ENCODE measurements around the gene DTNA.

- TF ChIP-seq, protein P1, sequence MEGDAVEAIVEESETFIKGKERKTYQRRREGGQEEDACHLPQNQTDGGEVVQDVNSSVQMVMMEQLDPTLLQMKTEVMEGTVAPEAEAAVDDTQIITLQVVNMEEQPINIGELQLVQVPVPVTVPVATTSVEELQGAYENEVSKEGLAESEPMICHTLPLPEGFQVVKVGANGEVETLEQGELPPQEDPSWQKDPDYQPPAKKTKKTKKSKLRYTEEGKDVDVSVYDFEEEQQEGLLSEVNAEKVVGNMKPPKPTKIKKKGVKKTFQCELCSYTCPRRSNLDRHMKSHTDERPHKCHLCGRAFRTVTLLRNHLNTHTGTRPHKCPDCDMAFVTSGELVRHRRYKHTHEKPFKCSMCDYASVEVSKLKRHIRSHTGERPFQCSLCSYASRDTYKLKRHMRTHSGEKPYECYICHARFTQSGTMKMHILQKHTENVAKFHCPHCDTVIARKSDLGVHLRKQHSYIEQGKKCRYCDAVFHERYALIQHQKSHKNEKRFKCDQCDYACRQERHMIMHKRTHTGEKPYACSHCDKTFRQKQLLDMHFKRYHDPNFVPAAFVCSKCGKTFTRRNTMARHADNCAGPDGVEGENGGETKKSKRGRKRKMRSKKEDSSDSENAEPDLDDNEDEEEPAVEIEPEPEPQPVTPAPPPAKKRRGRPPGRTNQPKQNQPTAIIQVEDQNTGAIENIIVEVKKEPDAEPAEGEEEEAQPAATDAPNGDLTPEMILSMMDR (IDR thresholded peaks at IDR 0.05; ENCODE audit: borderline replicate concordance, extremely low read depth, low read length, poor library complexity, severe bottlenecking): no peak
- no peak for TF ChIP-seq EZH2 (IDR thresholded peaks at IDR 0.05; ENCODE audit: borderline replicate concordance, low read depth, low read length, severe bottlenecking)
Measured at GRCh38 chr18:34828093-34828492, 118.0 kb downstream of the DTNA start.

Data from DND-41 (cell line).